K562 (cell line): ENCODE measurements around the gene CLASP1. TPM values are rescaled to one million over a fixed set of nuclear protein-coding genes. Genes with fewer than 3 reads are reported as not detected.
"Not testable (repeated sequence)": the region's sequence is repeated elsewhere in the genome, so short reads cannot be mapped to it uniquely, and the experiment has no call there.

Experiments used
- ATAC-seq: fragments of 200-7000 bp; cut with Tn5 transposase; 3 replicates; pipeline ENCODE4 v1.9.1; 2020; ENCODE audit warnings: moderate library complexity
- BruUV-seq: library from RNA; stranded (reverse); fragments of 400-500 nt; replicated peaks from 2 replicates; lab custom pipeline; 2021; lab: Mats Ljungman, UMichigan
- CTCF ChIA-PET: fragments of 300-600 bp; formaldehyde crosslinking; extraction: SDS; loops from one replicate; lab custom pipeline; 2021; ENCODE audit warnings: low intra/inter-chr PET ratio; lab: Yijun Ruan, JAX
- POLR2A ChIA-PET: fragments of 300-600, 350-650 bp; sonication (Branson Sonifier 250); formaldehyde crosslinking; extraction: SDS; loops from one replicate; lab custom pipeline; 2021; ENCODE audit warnings: antibody characterized with exemption, inconsistent platforms; lab: Yijun Ruan, JAX
- DNase-seq, 4 experiments: peaks; one replicate each; pipeline versions ENCODE4 v3.0.0 to v3.0.0-alpha.2; 2011 to 2018; ENCODE audit warnings: low spot score in 3 of 4, mixed read lengths in 3 of 4; ENCODE audit errors: extremely low read depth in 1 of 4
- FAIRE-seq: peaks from 2 replicates; lab custom pipeline; 2011; peaks lifted over from hg19 to GRCh38; lab: Jason Lieb, UNC
- H2AFZ ChIP-seq: 2 replicates; pipeline ENCODE4 v1.6.0; 2011; ENCODE audit warnings: low read depth, low read length, control low read depth, inconsistent platforms
- H3K27ac ChIP-seq: fragments of 200-600 bp; 3 replicates; pipeline ENCODE4 v1.8.0; 2011; ENCODE audit warnings: low read depth, mild to moderate bottlenecking, control low read depth, inconsistent platforms, low read length, moderate library complexity, mixed read lengths; ENCODE audit errors: extremely low read depth
- H3K27me3 ChIP-seq, 2 experiments: fragments of 300-600 bp in 1 of 2; 2 replicates in 1 of 2; 3 replicates in 1 of 2; pipeline versions ENCODE4 v1.6.0 to v1.8.0; 2011; ENCODE audit warnings: inconsistent platforms in 2 of 2, low read length in 2 of 2, mild to moderate bottlenecking in 1 of 2, mixed read lengths in 1 of 2, moderate library complexity in 1 of 2; ENCODE audit not compliant: control insufficient read depth in 2 of 2, insufficient read depth in 2 of 2
- H3K36me3 ChIP-seq: fragments of 300-600 bp; 3 replicates; pipeline ENCODE4 v1.8.0; 2011; ENCODE audit warnings: mild to moderate bottlenecking, low read length, inconsistent platforms; ENCODE audit not compliant: control insufficient read depth, insufficient read depth
- H3K4me1 ChIP-seq, 2 experiments: fragments of 200-600 bp in 1 of 2; replicated peaks in 1 of 2; 2 replicates in 1 of 2; 3 replicates in 1 of 2; pipeline versions ENCODE4 v1.5.1 to v1.8.0; 2011; ENCODE audit warnings: inconsistent platforms in 2 of 2, low read length in 2 of 2, mild to moderate bottlenecking in 1 of 2, mixed read lengths in 1 of 2, moderate library complexity in 1 of 2; ENCODE audit not compliant: control insufficient read depth in 2 of 2, insufficient read depth in 2 of 2
- H3K4me2 ChIP-seq: 2 replicates; pipeline ENCODE4 v1.6.1; 2011; ENCODE audit warnings: low read length, control low read depth, inconsistent platforms, mixed read lengths; ENCODE audit not compliant: insufficient read depth
- H3K4me3 ChIP-seq: fragments of 200-600 bp; sonication (generic), shearing (Covaris generic); 2 replicates; pipeline ENCODE4 v1.5.1; 2016; ENCODE audit warnings: control low read depth, inconsistent platforms
- H3K79me2 ChIP-seq: fragments of 200-600 bp; 3 replicates; pipeline ENCODE4 v1.8.0; 2011; ENCODE audit warnings: low read length, inconsistent platforms; ENCODE audit not compliant: control insufficient read depth, insufficient read depth
- H3K9ac ChIP-seq, 2 experiments: 2 replicates each; pipeline versions ENCODE4 v1.6.0 to v1.6.1; 2011; ENCODE audit warnings: low read depth in 2 of 2, low read length in 2 of 2, control low read depth in 1 of 2, inconsistent platforms in 1 of 2, mild to moderate bottlenecking in 1 of 2, mixed read lengths in 1 of 2; ENCODE audit not compliant: insufficient read depth in 1 of 2
- H3K9me1 ChIP-seq: one replicate; pipeline ENCODE4 v1.6.0; 2011; ENCODE audit warnings: inconsistent platforms, mild to moderate bottlenecking, low read length, moderate library complexity; ENCODE audit not compliant: control insufficient read depth, insufficient read depth
- H3K9me3 ChIP-seq: replicated peaks from 2 replicates; pipeline ENCODE4 v1.5.1; 2011; ENCODE audit warnings: low read depth, low read length, inconsistent platforms; ENCODE audit not compliant: control insufficient read depth, insufficient read depth
- H4K20me1 ChIP-seq: replicated peaks from 2 replicates; pipeline ENCODE4 v1.6.1; 2011; ENCODE audit warnings: low read length, inconsistent platforms, mixed read lengths; ENCODE audit not compliant: control insufficient read depth, insufficient read depth
- CEBPG ChIP-seq, 3 experiments: fragments of 200-800 bp in 1 of 3; sonication (Bioruptor generic) in 1 of 3; sonication (generic) in 1 of 3; formaldehyde crosslinking in 1 of 3; IDR thresholded peaks in 2 of 3; conservative IDR thresholded peaks in 1 of 3; 2 replicates each; pipeline versions ENCODE4 v1.6.1 to v1.8.0; 2016 to 2022; ENCODE audit warnings: missing compliant biosample characterization in 2 of 3, missing genetic modification characterization in 2 of 3, mild to moderate bottlenecking in 1 of 3, missing genetic modification reagents in 1 of 3
- ETV6 ChIP-seq, 3 experiments: fragments of 150-350 bp in 1 of 3; sonication (generic) in 1 of 3; formaldehyde crosslinking in 1 of 3; IDR thresholded peaks; 2 replicates each; pipeline versions ENCODE4 v1.6.1 to v1.8.0; 2014 to 2022; ENCODE audit warnings: borderline replicate concordance in 2 of 3, low read depth in 2 of 3, antibody characterized with exemption in 1 of 3, low read length in 1 of 3, mild to moderate bottlenecking in 1 of 3, missing genetic modification reagents in 1 of 3
- RBM22 ChIP-seq: fragments of 200-400 bp; formaldehyde crosslinking; IDR thresholded peaks from 2 replicates; pipeline ENCODE4 v1.6.1; 2018; ENCODE audit warnings: low read length, low read depth; ENCODE audit not compliant: poor library complexity, severe bottlenecking
- ZNF740 ChIP-seq, 3 experiments: fragments of 200-800 bp in 1 of 3; sonication (Bioruptor generic) in 1 of 3; sonication (generic) in 1 of 3; formaldehyde crosslinking in 1 of 3; IDR thresholded peaks; 2 replicates each; pipeline versions ENCODE4 v1.6.1 to v1.8.0; 2016 to 2022; ENCODE audit warnings: mild to moderate bottlenecking in 2 of 3, missing compliant biosample characterization in 2 of 3, missing genetic modification characterization in 2 of 3, missing genetic modification reagents in 1 of 3
- WGBS: fragments of 100-300 bp; shearing (Covaris generic); methylation state at CpG from one replicate; pipeline ENCODE4 v1.1.6; 2016; ENCODE audit warnings: low coverage, mixed read lengths; ENCODE audit not compliant: insufficient coverage; ENCODE audit errors: missing lambda C conversion rate; 5-methylcytosine and 5-hydroxymethylcytosine counted together
- in situ Hi-C: fragments of 300-500 bp; cut with MboI; formaldehyde crosslinking; loops from 4 replicates; pipeline ENCODE4 v1.15.0; 2018; ENCODE audit warnings: inconsistent platforms, mixed read lengths
- intact Hi-C: fragments of 100-400 bp; cut with micrococcal nuclease; formaldehyde crosslinking; loops from 2 replicates; pipeline ENCODE4 v1.14.2; 2022
- polyA plus RNA-seq, 8 experiments: library from polyadenylated mRNA; depleted of rRNA in 4 of 8; stranded (reverse) in 5 of 8; unstranded in 3 of 8; fragments of >200 nt; fragmentation: Nextera tagmentation in 2 of 8; fragmentation: Illumina TruSeq in 1 of 8; extraction: Ambion mirVana in 2 of 8; extraction: Trizol in 1 of 8; gene quantifications; 2 replicates each; pipeline versions ENCODE4 v1.2.1 to v1.2.3, GENCODE V29; 2011 to 2014; ENCODE audit warnings: inconsistent platforms in 1 of 8, missing spikeins in 1 of 8
- total RNA-seq, 7 experiments: library from RNA; depleted of rRNA in 6 of 7; stranded (reverse); fragments of >200 nt in 6 of 7; fragmentation: Illumina TruSeq in 2 of 7; extraction: Trizol in 2 of 7; gene quantifications; 2 replicates each; pipeline versions ENCODE4 v1.2.1 to v1.2.3, GENCODE V29; 2011 to 2021; ENCODE audit warnings: low replicate concordance in 1 of 7
- TF ChIP-seq, protein P1 (sequence below): sonication (generic); formaldehyde crosslinking; IDR thresholded peaks from 2 replicates; pipeline ENCODE4 v1.8.1; 2023; ENCODE audit warnings: mild to moderate bottlenecking, missing genetic modification reagents

CLASP1 gene
- total and polyA plus RNA-seq, 9 of the 15 experiments (the other 6 are each of a cell fraction or from before 2014, with no cell fraction given) = 1.7 to 40.3 (median 20.7) TPM

DNA sequence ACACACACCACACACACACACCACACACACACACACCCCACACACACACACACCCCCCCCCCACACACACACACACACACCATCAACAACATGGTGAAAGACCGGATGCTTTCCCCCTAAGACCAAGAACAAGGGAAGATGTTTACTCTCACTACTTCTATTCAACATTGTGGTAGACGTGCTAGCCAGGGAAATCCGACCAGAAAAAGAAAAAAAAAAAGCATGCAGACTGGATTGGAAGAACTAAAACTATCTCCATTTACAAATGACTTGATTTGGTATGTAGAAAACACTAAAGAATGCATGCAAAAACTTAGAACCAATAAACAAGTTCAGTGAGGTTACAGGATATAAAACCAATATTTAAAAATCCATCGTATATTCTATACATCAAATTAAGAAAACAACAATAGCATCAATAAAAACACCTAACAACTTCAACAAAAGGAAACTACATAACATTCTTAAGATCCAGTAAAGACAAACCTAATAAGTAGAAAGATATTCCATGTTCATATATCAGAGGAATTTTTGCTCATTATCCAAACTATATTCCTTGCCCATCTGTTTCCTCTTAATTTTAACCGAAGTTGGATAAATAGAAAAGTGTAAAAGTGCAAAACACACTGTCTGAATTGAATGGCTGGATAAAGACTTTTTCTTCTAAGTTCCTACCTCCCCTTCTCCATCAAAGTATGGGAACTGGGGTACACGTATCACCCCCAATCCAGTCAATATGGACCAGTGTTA is 170.1 kb downstream of the CLASP1 start:
- DNase-seq (no peak), ATAC-seq (no peak), FAIRE-seq (no peak)
- no peaks in the 10 kb centered on the region; the same call in 2 of the 3 replicates for H3K36me3 ChIP-seq
- TF ChIP-seq ETV6 (IDR thresholded peaks at IDR 0.05; ENCODE audit: borderline replicate concordance in 1 of 2, low read depth in 2 of 2, low read length in 1 of 2) (no peak), ETV6 (CRISPR knock-in tag; IDR thresholded peaks at IDR 0.05; ENCODE audit: borderline replicate concordance) (no peak)
- peaks cover 0 to 10% of the 10 kb centered on the region in 2 experiments; a peak in 3 of 5 replicates for H3K4me1 ChIP-seq
- H4K20me1 ChIP-seq = peaks cover 12% of the 10 kb centered on the region; the same call in 1 of the 2 replicates
- in situ Hi-C loops = no loop called here
- ChIA-PET CTCF (no interaction called here), POLR2A (no interaction called here)
- H2AFZ ChIP-seq = no peak overlapping the region
- no peaks in the 10 kb centered on the region for H3K9me3 ChIP-seq
- H3K4me2 ChIP-seq = no peak overlapping the region
- intact Hi-C loops = no loop called here
- no peaks in the 10 kb centered on the region for H3K79me2 ChIP-seq
- H3K27ac ChIP-seq = no peak overlapping the region
- no peaks in the 10 kb centered on the region for H3K9me1 ChIP-seq
- BruUV-seq = no TSS peak
- H3K27me3 ChIP-seq = no peaks in the 10 kb centered on the region
- H3K9ac ChIP-seq = no peak overlapping the region
- no peak overlapping the region for H3K4me3 ChIP-seq
- WGBS = 89% methylated on average over 5 of the region's 6 CpGs

DNA sequence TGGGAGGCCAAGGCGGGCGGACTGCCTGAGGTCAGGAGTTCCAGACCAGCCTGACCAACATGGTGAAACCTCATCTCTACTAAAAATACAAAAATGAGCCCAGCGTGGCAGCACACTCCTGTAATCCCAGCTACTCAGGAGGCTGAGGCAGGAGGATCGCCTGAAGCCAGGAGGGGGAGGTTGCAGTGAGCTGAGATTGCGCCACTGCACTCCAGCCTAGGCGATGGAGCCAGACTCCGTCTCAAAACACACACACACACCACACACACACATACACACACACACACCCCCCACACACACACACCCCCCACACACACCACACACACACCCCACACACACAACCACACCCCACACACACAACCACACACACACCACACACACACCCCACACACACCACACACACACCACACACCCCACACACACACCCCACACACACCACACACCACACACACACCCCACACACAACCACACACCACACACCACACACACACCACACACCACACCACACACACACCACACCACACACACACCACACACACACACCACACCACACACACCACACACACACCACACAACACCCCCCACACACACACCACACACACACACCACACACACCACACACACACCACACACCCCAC is 170.8 kb downstream of the CLASP1 start:
- DNase-seq; H3K9me1 ChIP-seq; H3K27ac ChIP-seq; H2AFZ ChIP-seq; intact Hi-C loops; H3K79me2 ChIP-seq; CTCF ChIA-PET; H3K4me3 ChIP-seq; in situ Hi-C loops; H3K9ac ChIP-seq; H3K27me3 ChIP-seq; H3K9me3 ChIP-seq; ATAC-seq; H3K4me2 ChIP-seq; POLR2A ChIA-PET; H3K36me3 ChIP-seq; BruUV-seq; TF ChIP-seq ZNF740 (tag; IDR thresholded peaks at IDR 0.05); CEBPG (tag; conservative IDR thresholded peaks at IDR 0.05 in 1 of 2, IDR thresholded peaks at IDR 0.05 in 1 of 2): not testable (repeated sequence)
- peak; percentile 92 for FAIRE-seq
- 96% methylated on average over 3 of the region's 7 CpGs for WGBS
- Histone ChIP-seq H3K4me1 (peaks cover 0 to 10% of the 10 kb centered on the region in 2 experiments; a peak in 3 of 5 replicates), H4K20me1 (peaks cover 12% of the 10 kb centered on the region; the same call in 1 of the 2 replicates)
- TF ChIP-seq ZNF740 (CRISPR knock-in tag; IDR thresholded peaks at IDR 0.05) (peak; percentile 83; the same call in 1 of the 2 replicates), RBM22 (peak; percentile 84), CEBPG (CRISPR knock-in tag; IDR thresholded peaks at IDR 0.05) (peak; percentile 42; the same call in 1 of the 2 replicates)
- TF ChIP-seq, protein P1, sequence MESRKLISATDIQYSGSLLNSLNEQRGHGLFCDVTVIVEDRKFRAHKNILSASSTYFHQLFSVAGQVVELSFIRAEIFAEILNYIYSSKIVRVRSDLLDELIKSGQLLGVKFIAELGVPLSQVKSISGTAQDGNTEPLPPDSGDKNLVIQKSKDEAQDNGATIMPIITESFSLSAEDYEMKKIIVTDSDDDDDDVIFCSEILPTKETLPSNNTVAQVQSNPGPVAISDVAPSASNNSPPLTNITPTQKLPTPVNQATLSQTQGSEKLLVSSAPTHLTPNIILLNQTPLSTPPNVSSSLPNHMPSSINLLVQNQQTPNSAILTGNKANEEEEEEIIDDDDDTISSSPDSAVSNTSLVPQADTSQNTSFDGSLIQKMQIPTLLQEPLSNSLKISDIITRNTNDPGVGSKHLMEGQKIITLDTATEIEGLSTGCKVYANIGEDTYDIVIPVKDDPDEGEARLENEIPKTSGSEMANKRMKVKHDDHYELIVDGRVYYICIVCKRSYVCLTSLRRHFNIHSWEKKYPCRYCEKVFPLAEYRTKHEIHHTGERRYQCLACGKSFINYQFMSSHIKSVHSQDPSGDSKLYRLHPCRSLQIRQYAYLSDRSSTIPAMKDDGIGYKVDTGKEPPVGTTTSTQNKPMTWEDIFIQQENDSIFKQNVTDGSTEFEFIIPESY (CRISPR knock-in tag) = peak; percentile 25; the same call in 1 of the 2 replicates
